ENCODE results near the gene MLLT6.

The MLLT6 gene

GRCh38 chr17:38709864-38710603 lies 5.0 kb downstream of the MLLT6 start:
- 93 to 95% methylated on average over 10 to 11 of the region's 13 CpGs for WGBS, 2 experiments (ENCODE audit: insufficient coverage in 2 of 2)
- Histone ChIP-seq H3K27ac (ENCODE audit: low read depth, low read length, severe bottlenecking) (no peak overlapping the region), H3K36me3 (ENCODE audit: control insufficient read depth, insufficient read depth, low read length) (peaks cover 41% of the 10 kb centered on the region), H3K9me3 (ENCODE audit: control insufficient read depth, low read length) (no peaks in the 10 kb centered on the region), H3K4me3 (ENCODE audit: extremely low read depth, insufficient read depth, low read length, poor library complexity, severe bottlenecking) (no peak overlapping the region), H3K4me1 (ENCODE audit: control insufficient read depth, insufficient read depth, low read length, poor library complexity, severe bottlenecking) (peaks cover 10% of the 10 kb centered on the region)

- Histone ChIP-seq H3K36me3 (ENCODE audit: control insufficient read depth, insufficient read depth, low read length) (peaks cover 46% of the 10 kb centered on the region), H3K9me3 (ENCODE audit: control insufficient read depth, low read length) (no peaks in the 10 kb centered on the region), H3K27ac (ENCODE audit: low read depth, low read length, severe bottlenecking) (no peak overlapping the region), H3K4me3 (ENCODE audit: extremely low read depth, insufficient read depth, low read length, poor library complexity, severe bottlenecking) (no peak overlapping the region), H3K4me1 (ENCODE audit: control insufficient read depth, insufficient read depth, low read length, poor library complexity, severe bottlenecking) (peaks cover 10% of the 10 kb centered on the region)
- 97% methylated on average over 3 of the region's 3 CpGs for WGBS, 2 experiments (ENCODE audit: insufficient coverage in 2 of 2)
Observed at GRCh38 chr17:38710604-38710962, 5.5 kb downstream of the MLLT6 start.

GRCh38 chr17:38710985-38711384 lies 5.9 kb downstream of the MLLT6 start:
- Histone ChIP-seq H3K36me3 (ENCODE audit: control insufficient read depth, insufficient read depth, low read length) (peaks cover 47% of the 10 kb centered on the region), H3K9me3 (ENCODE audit: control insufficient read depth, low read length) (no peaks in the 10 kb centered on the region)
- 87 to 93% methylated on average over 3 to 4 of the region's 5 CpGs for WGBS, 2 experiments (ENCODE audit: insufficient coverage in 2 of 2)

GRCh38 chr17:38711792-38712571 lies 6.9 kb downstream of the MLLT6 start:
- H3K4me1 ChIP-seq (ENCODE audit: control insufficient read depth, insufficient read depth, low read length, poor library complexity, severe bottlenecking), result peaks cover 1% of the 10 kb centered on the region
- no peak overlapping the region for H3K4me3 ChIP-seq (ENCODE audit: extremely low read depth, insufficient read depth, low read length, poor library complexity, severe bottlenecking)
- H3K9me3 ChIP-seq (ENCODE audit: control insufficient read depth, low read length), result no peaks in the 10 kb centered on the region
- H3K36me3 ChIP-seq (ENCODE audit: control insufficient read depth, insufficient read depth, low read length), result peaks cover 55% of the 10 kb centered on the region
- no peak overlapping the region for H3K27ac ChIP-seq (ENCODE audit: low read depth, low read length, severe bottlenecking)
- 90 to 96% methylated on average over 14 to 16 of the region's 26 CpGs for WGBS, 2 experiments (ENCODE audit: insufficient coverage in 2 of 2)

More at GRCh38 chr17:38710985-38711384, 5.9 kb downstream of the MLLT6 start:
- H3K27ac ChIP-seq (ENCODE audit: low read depth, low read length, severe bottlenecking), result no peak overlapping the region
- H3K4me1 ChIP-seq (ENCODE audit: control insufficient read depth, insufficient read depth, low read length, poor library complexity, severe bottlenecking), result peaks cover 10% of the 10 kb centered on the region
- H3K4me3 ChIP-seq (ENCODE audit: extremely low read depth, insufficient read depth, low read length, poor library complexity, severe bottlenecking), result no peak overlapping the region

- H3K27ac ChIP-seq (ENCODE audit: low read depth, low read length, severe bottlenecking), result no peak overlapping the region
- no peak overlapping the region for H3K4me3 ChIP-seq (ENCODE audit: extremely low read depth, insufficient read depth, low read length, poor library complexity, severe bottlenecking)
- no peaks in the 10 kb centered on the region for H3K4me1 ChIP-seq (ENCODE audit: control insufficient read depth, insufficient read depth, low read length, poor library complexity, severe bottlenecking)
- 94 to 100% methylated on average over 4 to 6 of the region's 10 CpGs for WGBS, 2 experiments (ENCODE audit: insufficient coverage in 2 of 2)
- peaks cover 61% of the 10 kb centered on the region for H3K36me3 ChIP-seq (ENCODE audit: control insufficient read depth, insufficient read depth, low read length)
- H3K9me3 ChIP-seq (ENCODE audit: control insufficient read depth, low read length), result no peaks in the 10 kb centered on the region
Observed at GRCh38 chr17:38712593-38712992, 7.5 kb downstream of the MLLT6 start.

GRCh38 chr17:38713456-38714075 lies 8.5 kb downstream of the MLLT6 start:
- H3K4me1 ChIP-seq (ENCODE audit: control insufficient read depth, insufficient read depth, low read length, poor library complexity, severe bottlenecking), result peaks cover 3% of the 10 kb centered on the region
- no peaks in the 10 kb centered on the region for H3K9me3 ChIP-seq (ENCODE audit: control insufficient read depth, low read length)
- 84 to 92% methylated on average over 7 of the region's 11 CpGs for WGBS, 2 experiments (ENCODE audit: insufficient coverage in 2 of 2)
- H3K4me3 ChIP-seq (ENCODE audit: extremely low read depth, insufficient read depth, low read length, poor library complexity, severe bottlenecking), result no peak overlapping the region
- H3K36me3 ChIP-seq (ENCODE audit: control insufficient read depth, insufficient read depth, low read length), result peaks cover 57% of the 10 kb centered on the region
- no peak overlapping the region for H3K27ac ChIP-seq (ENCODE audit: low read depth, low read length, severe bottlenecking)

GRCh38 chr17:38715216-38715943 lies 10.3 kb downstream of the MLLT6 start:
- H3K36me3 ChIP-seq (ENCODE audit: control insufficient read depth, insufficient read depth, low read length), result peaks cover 47% of the 10 kb centered on the region
- WGBS, 2 experiments (ENCODE audit: insufficient coverage in 2 of 2), result 90 to 94% methylated on average over 2 to 4 of the region's 9 CpGs
- no peak overlapping the region for H3K4me3 ChIP-seq (ENCODE audit: extremely low read depth, insufficient read depth, low read length, poor library complexity, severe bottlenecking)
- no peaks in the 10 kb centered on the region for H3K9me3 ChIP-seq (ENCODE audit: control insufficient read depth, low read length)
- no peak overlapping the region for H3K27ac ChIP-seq (ENCODE audit: low read depth, low read length, severe bottlenecking)
- H3K4me1 ChIP-seq (ENCODE audit: control insufficient read depth, insufficient read depth, low read length, poor library complexity, severe bottlenecking), result peaks cover 3% of the 10 kb centered on the region

GRCh38 chr17:38716368-38717005 lies 11.4 kb downstream of the MLLT6 start:
- peaks cover 52% of the 10 kb centered on the region for H3K36me3 ChIP-seq (ENCODE audit: control insufficient read depth, insufficient read depth, low read length)
- no peak overlapping the region for H3K27ac ChIP-seq (ENCODE audit: low read depth, low read length, severe bottlenecking)
- H3K4me3 ChIP-seq (ENCODE audit: extremely low read depth, insufficient read depth, low read length, poor library complexity, severe bottlenecking), result no peak overlapping the region
- 87 to 94% methylated on average over 15 to 18 of the region's 18 CpGs for WGBS, 2 experiments (ENCODE audit: insufficient coverage in 2 of 2)
- no peaks in the 10 kb centered on the region for H3K9me3 ChIP-seq (ENCODE audit: control insufficient read depth, low read length)
- peaks cover 3% of the 10 kb centered on the region for H3K4me1 ChIP-seq (ENCODE audit: control insufficient read depth, insufficient read depth, low read length, poor library complexity, severe bottlenecking)

GRCh38 chr17:38717139-38717745 lies 12.2 kb downstream of the MLLT6 start:
- H3K36me3 ChIP-seq (ENCODE audit: control insufficient read depth, insufficient read depth, low read length), result peaks cover 44% of the 10 kb centered on the region
- H3K4me1 ChIP-seq (ENCODE audit: control insufficient read depth, insufficient read depth, low read length, poor library complexity, severe bottlenecking), result peaks cover 6% of the 10 kb centered on the region
- no peak overlapping the region for H3K4me3 ChIP-seq (ENCODE audit: extremely low read depth, insufficient read depth, low read length, poor library complexity, severe bottlenecking)
- no peaks in the 10 kb centered on the region for H3K9me3 ChIP-seq (ENCODE audit: control insufficient read depth, low read length)
- 94 to 95% methylated on average over 7 to 11 of the region's 12 CpGs for WGBS, 2 experiments (ENCODE audit: insufficient coverage in 2 of 2)
- H3K27ac ChIP-seq (ENCODE audit: low read depth, low read length, severe bottlenecking), result no peak overlapping the region

Measured in mesodermal cell (in vitro differentiated cells).